ENCODE measurements around the gene MORC2.

GRCh38 chr22:30881361-30882183 lies 87.0 kb downstream of the MORC2 start:
- no peak for TF ChIP-seq CTCF (IDR thresholded peaks at IDR 0.05 in 2 of 3, conservative IDR thresholded peaks at IDR 0.05 in 1 of 3; ENCODE audit: borderline replicate concordance in 1 of 3, insufficient read depth in 1 of 3, low read depth in 2 of 3, low read length in 2 of 3)
- no peak for TF ChIP-seq EZH2 (IDR thresholded peaks at IDR 0.05)
- no peak for TF ChIP-seq REST (IDR thresholded peaks at IDR 0.05; ENCODE audit: low read depth)
- TF ChIP-seq EZH2phosphoT487 (IDR thresholded peaks at IDR 0.05; ENCODE audit: borderline replicate concordance) = no peak
- no peak for TF ChIP-seq ELF1 (IDR thresholded peaks at IDR 0.05; ENCODE audit: borderline replicate concordance, low read depth)
- no peak for TF ChIP-seq RAD21 (IDR thresholded peaks at IDR 0.05; ENCODE audit: low read depth)
